ENCODE measurements around the gene JCAD.

DNA sequence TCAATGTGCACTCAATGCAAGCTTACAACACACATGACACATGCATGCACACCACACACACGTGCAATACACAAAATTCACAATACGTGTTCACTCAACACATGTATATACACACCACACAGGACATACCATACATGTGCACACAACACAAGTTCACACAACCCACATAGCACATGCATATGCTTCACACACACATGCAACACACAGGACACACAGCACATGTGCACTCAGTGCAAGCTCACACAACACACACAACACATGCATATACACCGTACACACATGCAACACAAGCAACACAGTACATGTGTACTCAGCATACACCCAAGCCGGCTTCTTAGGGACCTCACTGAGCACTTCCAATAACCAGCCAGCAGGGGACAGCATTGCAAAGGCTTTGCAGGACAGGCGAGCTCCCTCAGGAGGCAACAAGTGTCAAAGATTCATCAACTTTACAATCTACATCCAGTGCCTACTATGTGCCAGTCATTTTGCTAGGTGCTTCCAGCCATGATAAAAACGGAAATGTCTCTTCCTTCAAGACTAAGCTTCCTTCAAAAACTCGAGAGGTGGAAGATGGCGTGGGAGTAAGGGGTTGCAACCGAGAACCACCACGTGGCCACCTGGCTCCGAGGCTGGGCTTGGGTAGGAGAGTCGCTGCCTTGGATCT is 61.1 kb downstream of the JCAD start:
- TF ChIP-seq, protein P1, sequence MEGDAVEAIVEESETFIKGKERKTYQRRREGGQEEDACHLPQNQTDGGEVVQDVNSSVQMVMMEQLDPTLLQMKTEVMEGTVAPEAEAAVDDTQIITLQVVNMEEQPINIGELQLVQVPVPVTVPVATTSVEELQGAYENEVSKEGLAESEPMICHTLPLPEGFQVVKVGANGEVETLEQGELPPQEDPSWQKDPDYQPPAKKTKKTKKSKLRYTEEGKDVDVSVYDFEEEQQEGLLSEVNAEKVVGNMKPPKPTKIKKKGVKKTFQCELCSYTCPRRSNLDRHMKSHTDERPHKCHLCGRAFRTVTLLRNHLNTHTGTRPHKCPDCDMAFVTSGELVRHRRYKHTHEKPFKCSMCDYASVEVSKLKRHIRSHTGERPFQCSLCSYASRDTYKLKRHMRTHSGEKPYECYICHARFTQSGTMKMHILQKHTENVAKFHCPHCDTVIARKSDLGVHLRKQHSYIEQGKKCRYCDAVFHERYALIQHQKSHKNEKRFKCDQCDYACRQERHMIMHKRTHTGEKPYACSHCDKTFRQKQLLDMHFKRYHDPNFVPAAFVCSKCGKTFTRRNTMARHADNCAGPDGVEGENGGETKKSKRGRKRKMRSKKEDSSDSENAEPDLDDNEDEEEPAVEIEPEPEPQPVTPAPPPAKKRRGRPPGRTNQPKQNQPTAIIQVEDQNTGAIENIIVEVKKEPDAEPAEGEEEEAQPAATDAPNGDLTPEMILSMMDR (IDR thresholded peaks at IDR 0.05), result peak; percentile 95 to 98 (median 96)
- TF ChIP-seq POLR2AphosphoS5 (IDR thresholded peaks at IDR 0.05), result peak in 1 of 2 donors; percentile 54
- TF ChIP-seq POLR2A (IDR thresholded peaks at IDR 0.05; ENCODE audit: low read depth), result no peak

Data from esophagus muscularis mucosa (tissue), 3 donors.